Measurements from ENCODE around the gene ELN.

The ELN gene

GRCh38 chr7:74051629-74052410, 23.8 kb downstream of the ELN start:
- in situ Hi-C loops (cut with HindIII; ENCODE audit: low sequenced_read_pairs), result no loop called here
- TF ChIP-seq CTCF (IDR thresholded peaks at IDR 0.05; ENCODE audit: low read depth, low read length), result peak; percentile 31
- no peak overlapping the region for H3K4me3 ChIP-seq (ENCODE audit: low read depth, low read length)
- DNase-seq (ENCODE audit: low read depth, low spot score), result no peak

- in situ Hi-C loops (cut with HindIII; ENCODE audit: low sequenced_read_pairs), result no loop called here
- no peak for TF ChIP-seq CTCF (IDR thresholded peaks at IDR 0.05; ENCODE audit: low read depth, low read length)
- no peak for DNase-seq (ENCODE audit: low read depth, low spot score)
- no peak overlapping the region for H3K4me3 ChIP-seq (ENCODE audit: low read depth, low read length)
These were observed 24.7 kb downstream of the ELN start for GRCh38 chr7:74052628-74053027.

- no peak for DNase-seq (ENCODE audit: low read depth, low spot score)
- in situ Hi-C loops (cut with HindIII; ENCODE audit: low sequenced_read_pairs), result no loop called here
- no peak for TF ChIP-seq CTCF (IDR thresholded peaks at IDR 0.05; ENCODE audit: low read depth, low read length)
- no peak overlapping the region for H3K4me3 ChIP-seq (ENCODE audit: low read depth, low read length)
These were observed 25.7 kb downstream of the ELN start for GRCh38 chr7:74053589-74054186.

GRCh38 chr7:74056096-74056915, 28.3 kb downstream of the ELN start:
- TF ChIP-seq CTCF (IDR thresholded peaks at IDR 0.05; ENCODE audit: low read depth, low read length), result no peak
- in situ Hi-C loops (cut with HindIII; ENCODE audit: low sequenced_read_pairs), result no loop called here
- DNase-seq (ENCODE audit: low read depth, low spot score), result no peak

GRCh38 chr7:74057216-74057925, 29.4 kb downstream of the ELN start:
- TF ChIP-seq CTCF (IDR thresholded peaks at IDR 0.05; ENCODE audit: low read depth, low read length), result no peak
- no peak overlapping the region for H3K4me3 ChIP-seq (ENCODE audit: low read depth, low read length)
- no peak for DNase-seq (ENCODE audit: low read depth, low spot score)
- in situ Hi-C loops (cut with HindIII; ENCODE audit: low sequenced_read_pairs), result no loop called here

More at GRCh38 chr7:74056096-74056915, 28.3 kb downstream of the ELN start:
- no peak overlapping the region for H3K4me3 ChIP-seq (ENCODE audit: low read depth, low read length)

GRCh38 chr7:74057987-74058386, 30.0 kb downstream of the ELN start:
- TF ChIP-seq CTCF (IDR thresholded peaks at IDR 0.05; ENCODE audit: low read depth, low read length), result no peak
- no peak for DNase-seq (ENCODE audit: low read depth, low spot score)
- in situ Hi-C loops (cut with HindIII; ENCODE audit: low sequenced_read_pairs), result no loop called here
- no peak overlapping the region for H3K4me3 ChIP-seq (ENCODE audit: low read depth, low read length)

Data from astrocyte of the spinal cord (primary cell).